ENCODE data around the gene TBC1D22A.
"Not testable (repeated sequence)": the region's sequence is repeated elsewhere in the genome, so short reads cannot be mapped to it uniquely, and the experiment has no call there.

TBC1D22A gene

GRCh38 chr22:47115921-47116320, 353.5 kb downstream of the TBC1D22A start:
- no peak overlapping the region for H3K4me3 ChIP-seq (replicated peaks; ENCODE audit: low read depth, low read length)
- TF ChIP-seq CTCF (IDR thresholded peaks at IDR 0.05; ENCODE audit: low read length, missing control alignments), result no peak
- DNase-seq (ENCODE audit: low read depth), result no peak

- no peak overlapping the region for H3K4me3 ChIP-seq (replicated peaks; ENCODE audit: low read depth, low read length)
- no peak for TF ChIP-seq CTCF (IDR thresholded peaks at IDR 0.05; ENCODE audit: low read length, missing control alignments)
- DNase-seq (ENCODE audit: low read depth), result no peak
These were observed 354.2 kb downstream of the TBC1D22A start for GRCh38 chr22:47116426-47117341.

GRCh38 chr22:47117442-47117841, 355.0 kb downstream of the TBC1D22A start:
- H3K4me3 ChIP-seq (replicated peaks; ENCODE audit: low read depth, low read length); DNase-seq (ENCODE audit: low read depth): not testable (repeated sequence)

- TF ChIP-seq CTCF (IDR thresholded peaks at IDR 0.05; ENCODE audit: low read length, missing control alignments), result no peak
- DNase-seq (ENCODE audit: low read depth), result no peak
These were observed 356.7 kb downstream of the TBC1D22A start for GRCh38 chr22:47119181-47119580.

GRCh38 chr22:47120399-47120798, 357.9 kb downstream of the TBC1D22A start:
- no peak for DNase-seq (ENCODE audit: low read depth)
- no peak for TF ChIP-seq CTCF (IDR thresholded peaks at IDR 0.05; ENCODE audit: low read length, missing control alignments)
- H3K4me3 ChIP-seq (replicated peaks; ENCODE audit: low read depth, low read length), result no peak overlapping the region

More at GRCh38 chr22:47119181-47119580, 356.7 kb downstream of the TBC1D22A start:
- no peak overlapping the region for H3K4me3 ChIP-seq (replicated peaks; ENCODE audit: low read depth, low read length)

GRCh38 chr22:47121791-47122190, 359.3 kb downstream of the TBC1D22A start:
- DNase-seq (ENCODE audit: low read depth), result no peak
- no peak for TF ChIP-seq CTCF (IDR thresholded peaks at IDR 0.05; ENCODE audit: low read length, missing control alignments)
- no peak overlapping the region for H3K4me3 ChIP-seq (replicated peaks; ENCODE audit: low read depth, low read length)

- TF ChIP-seq CTCF (IDR thresholded peaks at IDR 0.05; ENCODE audit: low read length, missing control alignments), result no peak
- no peak for DNase-seq (ENCODE audit: low read depth)
- H3K4me3 ChIP-seq (replicated peaks; ENCODE audit: low read depth, low read length), result no peak overlapping the region
These were observed 360.1 kb downstream of the TBC1D22A start for GRCh38 chr22:47122441-47123000.
